Neural crest cell (in vitro differentiated cells): Measurements from ENCODE around the gene THAP12. TPM values are rescaled to one million over a fixed set of nuclear protein-coding genes. Genes with fewer than 3 reads are reported as not detected.
A peak's percentile ranks its signal among the peaks of the same experiment; 100 is the strongest.

Experiments used
- DNase-seq: peaks from one replicate; pipeline ENCODE4 v3.0.0; 2021; ENCODE audit warnings: low read depth, mixed read lengths, low spot score
- H3K27ac Mint-ChIP-seq: one replicate; pipeline ENCODE4 v1.8.0; 2021; ENCODE audit warnings: mild to moderate bottlenecking, mixed read lengths; ENCODE audit not compliant: unreplicated experiment
- H3K27me3 Mint-ChIP-seq: 2 replicates; pipeline ENCODE4 v1.8.0; 2021; ENCODE audit warnings: low read depth, mild to moderate bottlenecking, mixed read lengths
- H3K36me3 Mint-ChIP-seq: 2 replicates; pipeline ENCODE4 v1.8.0; 2021; ENCODE audit warnings: low read depth, mild to moderate bottlenecking, mixed read lengths
- H3K4me1 Mint-ChIP-seq: 2 replicates; pipeline ENCODE4 v1.8.0; 2021; ENCODE audit warnings: mixed read lengths
- H3K4me3 Mint-ChIP-seq: one replicate; pipeline ENCODE4 v1.8.0; 2021; ENCODE audit warnings: mild to moderate bottlenecking, mixed read lengths
- H3K9me3 Mint-ChIP-seq: 2 replicates; pipeline ENCODE4 v1.8.0; 2021; ENCODE audit warnings: mixed read lengths
- CTCF ChIP-seq: fragments of 200-600 bp; sonication (generic); conservative IDR thresholded peaks from 2 replicates; pipeline ENCODE4 v1.5.0; 2021; ENCODE audit warnings: antibody characterized with exemption, mild to moderate bottlenecking
- total RNA-seq: library from RNA; stranded (reverse); gene quantifications from 2 replicates; pipeline ENCODE4 v1.2.1, GENCODE V29; 2021

Gene THAP12
- total RNA-seq, 1 donor from 2014 or later = 55.2 TPM

DNA sequence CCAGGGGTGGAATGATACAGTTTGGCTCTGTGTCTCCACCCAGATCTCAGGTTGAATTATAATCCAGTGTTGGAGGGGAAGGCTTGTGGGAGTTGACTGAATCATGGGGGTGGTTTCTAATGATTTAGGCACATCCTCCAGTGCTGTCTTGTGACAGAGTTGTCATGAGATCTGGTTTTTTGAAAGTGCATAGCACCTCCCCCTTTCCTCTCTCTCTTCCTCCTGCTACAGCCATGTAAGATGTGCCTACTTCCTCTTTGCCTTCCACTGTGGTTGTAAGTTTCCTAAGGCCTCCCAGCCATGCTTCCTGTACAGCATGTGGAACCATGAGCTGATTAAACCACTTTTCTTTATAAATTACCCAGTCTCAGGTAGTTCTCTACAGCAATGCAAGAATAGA, 45.1 kb downstream of the THAP12 start:
- Mint-ChIP-seq H3K9me3 (peaks cover 18% of the 10 kb centered on the region), H3K27ac (no peak overlapping the region), H3K27me3 (no peaks in the 10 kb centered on the region), H3K4me3 (no peak overlapping the region), H3K36me3 (peaks cover 19% of the 10 kb centered on the region), H3K4me1 (peaks cover under 1% of the 10 kb centered on the region)
- no peak for DNase-seq
- TF ChIP-seq CTCF = no peak

GRCh38 chr11:76334826-76335389, 46.0 kb downstream of the THAP12 start:
- no peak for DNase-seq
- Mint-ChIP-seq H3K9me3 (peaks cover 18% of the 10 kb centered on the region), H3K4me1 (peaks cover 10% of the 10 kb centered on the region), H3K4me3 (no peak overlapping the region), H3K27me3 (no peaks in the 10 kb centered on the region), H3K27ac (no peak overlapping the region), H3K36me3 (peaks cover 19% of the 10 kb centered on the region)
- no peak for TF ChIP-seq CTCF

GRCh38 chr11:76330651-76331050, 50.3 kb downstream of the THAP12 start:
- H3K27ac Mint-ChIP-seq = no peak overlapping the region
- H3K27me3 Mint-ChIP-seq = no peaks in the 10 kb centered on the region
- TF ChIP-seq CTCF = no peak
- no peak overlapping the region for H3K4me3 Mint-ChIP-seq
- H3K4me1 Mint-ChIP-seq = peaks cover 38% of the 10 kb centered on the region
- peaks cover 11% of the 10 kb centered on the region for H3K36me3 Mint-ChIP-seq
- DNase-seq = no peak
- H3K9me3 Mint-ChIP-seq = peaks cover 13% of the 10 kb centered on the region

- H3K4me3 Mint-ChIP-seq = peak overlapping the region; percentile 9
- peak overlapping the region; percentile 19 for H3K27ac Mint-ChIP-seq
- TF ChIP-seq CTCF = no peak
- H3K9me3 Mint-ChIP-seq = peaks cover 11% of the 10 kb centered on the region
- peak; percentile 36 for DNase-seq
- peaks cover 38% of the 10 kb centered on the region for H3K4me1 Mint-ChIP-seq
- no peaks in the 10 kb centered on the region for H3K27me3 Mint-ChIP-seq
- peaks cover 9% of the 10 kb centered on the region for H3K36me3 Mint-ChIP-seq
Observed at GRCh38 chr11:76329983-76330382, 50.9 kb downstream of the THAP12 start.

DNA sequence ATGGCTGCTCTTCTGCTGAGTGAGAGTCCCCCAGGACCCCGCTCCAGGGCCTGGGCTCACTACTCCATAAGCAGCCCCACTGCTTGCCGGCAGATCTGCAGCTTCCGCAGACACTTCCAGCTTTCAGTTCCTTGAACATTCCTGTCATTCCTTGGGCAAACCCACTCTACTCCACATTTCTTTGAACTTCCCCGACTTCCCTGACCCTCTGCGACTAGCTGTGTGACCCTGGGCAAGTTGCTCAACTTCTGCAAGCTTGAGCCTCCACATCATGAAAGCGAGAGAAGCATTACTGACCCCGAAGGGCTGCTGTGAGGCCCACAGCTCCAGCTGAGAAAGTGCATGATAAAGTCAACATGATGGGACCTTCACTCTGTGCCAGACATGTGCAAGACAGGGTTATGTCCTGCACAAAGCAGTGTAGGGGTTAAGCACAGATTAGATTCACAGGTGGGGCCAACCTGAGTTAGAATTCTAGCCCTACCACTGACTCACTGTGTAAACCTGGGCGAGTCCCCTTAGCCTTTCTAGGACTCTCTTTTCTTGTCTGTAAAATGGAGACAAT, 51.8 kb downstream of the THAP12 start:
- H3K4me1 Mint-ChIP-seq = peaks cover 38% of the 10 kb centered on the region
- H3K36me3 Mint-ChIP-seq = peaks cover 4% of the 10 kb centered on the region

More for the DNA sequence above, 51.8 kb downstream of the THAP12 start:
- peaks cover 6% of the 10 kb centered on the region for H3K9me3 Mint-ChIP-seq
- H3K27ac Mint-ChIP-seq = peak overlapping the region; percentile 3
- H3K4me3 Mint-ChIP-seq = no peak overlapping the region
- DNase-seq = no peak
- H3K27me3 Mint-ChIP-seq = peaks cover 6% of the 10 kb centered on the region
- no peak for TF ChIP-seq CTCF
